Activated CD8-positive, alpha-beta memory T cell treated with anti-CD3 and anti-CD28 coated beads for 36 hours (primary cell): ENCODE measurements around the gene FIG4. TPM values are rescaled to one million over a fixed set of nuclear protein-coding genes. Genes with fewer than 3 reads are reported as not detected.
"Not testable (repeated sequence)": the region's sequence is repeated elsewhere in the genome, so short reads cannot be mapped to it uniquely, and the experiment has no call there.

Source experiments
- CTCF ChIA-PET: fragments of 350-600 bp; sonication (Branson Sonifier 250); formaldehyde crosslinking; loops from one replicate; lab custom pipeline; 2021; ENCODE audit warnings: antibody characterized with exemption; lab: Charles Lee
- POLR2A ChIA-PET: fragments of 350-600 bp; sonication (Branson Sonifier 250); formaldehyde crosslinking; loops from one replicate; lab custom pipeline; 2021; ENCODE audit warnings: antibody characterized with exemption; lab: Charles Lee
- total RNA-seq, 2 experiments: library from RNA; stranded (reverse); gene quantifications; one replicate each; pipeline ENCODE4 v1.2.3, GENCODE V29; 2021

FIG4 gene
- total RNA-seq: 10 to 100 TPM; 12.1 to 12.4 TPM

- POLR2A ChIA-PET: no interaction called here
- CTCF ChIA-PET: interaction anchor here (1.2 to 1.5 kb wide), 3 partner anchors 14 to 349 kb away, joined by 3 to 5 read pairs (median 4); no protein-coding TSS in a partner anchor
These were observed at the start of gene FIG4, which contains the start of gene AK9 for GRCh38 chr6:109690737-109691621. Gene FIG4 (plus strand): TSS chr6:109691296. CDS start chr6:109691436, 140 bp downstream. Gene AK9 (minus strand): TSS chr6:109691202. CDS start chr6:109675745, 15,457 bp downstream.

- ChIA-PET POLR2A (no interaction called here), CTCF (no interaction called here)
These were observed 47.0 kb upstream of the FIG4 start for GRCh38 chr6:109644131-109644530.

- ChIA-PET CTCF (interaction anchor here (1.0 kb wide), 1 partner anchor 101 kb away, joined by 3 read pairs; no protein-coding TSS in a partner anchor), POLR2A (no interaction called here)
These were observed 37.8 kb upstream of the FIG4 start for GRCh38 chr6:109653264-109653663.

GRCh38 chr6:109655761-109656262, 35.3 kb upstream of the FIG4 start:
- ChIA-PET CTCF (no interaction called here), POLR2A (no interaction called here)

- CTCF ChIA-PET: interaction anchor here (1.1 kb wide), 1 partner anchor 15 kb away, joined by 3 read pairs; no protein-coding TSS in a partner anchor
- POLR2A ChIA-PET: interaction anchor here (0.5 kb wide), 1 partner anchor 1139 kb away, joined by 5 read pairs; no protein-coding TSS in a partner anchor
These were observed 30.4 kb upstream of the FIG4 start for GRCh38 chr6:109660526-109661320.

- CTCF ChIA-PET: no interaction called here
These were observed 28.9 kb upstream of the FIG4 start for GRCh38 chr6:109662192-109662591.

GRCh38 chr6:109669811-109670210, 21.3 kb upstream of the FIG4 start:
- ChIA-PET CTCF (no interaction called here), POLR2A (no interaction called here)

More at GRCh38 chr6:109662192-109662591, 28.9 kb upstream of the FIG4 start:
- POLR2A ChIA-PET: no interaction called here

GRCh38 chr6:109671733-109672132, 19.4 kb upstream of the FIG4 start:
- ChIA-PET CTCF (no interaction called here), POLR2A (no interaction called here)

GRCh38 chr6:109672175-109672574, 18.9 kb upstream of the FIG4 start:
- CTCF ChIA-PET: no interaction called here
- POLR2A ChIA-PET: no interaction called here

- ChIA-PET POLR2A (no interaction called here), CTCF (no interaction called here)
These were observed 18.3 kb upstream of the FIG4 start for GRCh38 chr6:109672839-109673238.

- ChIA-PET CTCF (no interaction called here), POLR2A (no interaction called here)
These were observed 14.4 kb upstream of the FIG4 start for GRCh38 chr6:109676724-109677123.

- POLR2A ChIA-PET: no interaction called here
- CTCF ChIA-PET: no interaction called here
These were observed 12.9 kb upstream of the FIG4 start for GRCh38 chr6:109678240-109678639.

GRCh38 chr6:109678661-109679505, 12.2 kb upstream of the FIG4 start:
- CTCF ChIA-PET, POLR2A ChIA-PET: not testable (repeated sequence)

GRCh38 chr6:109686566-109687265, 4.4 kb upstream of the FIG4 start:
- ChIA-PET CTCF (interaction anchor here (0.8 to 1.2 kb wide), 2 partner anchors 9 to 352 kb away, joined by 3 read pairs; no protein-coding TSS in a partner anchor), POLR2A (no interaction called here)

- POLR2A ChIA-PET: no interaction called here
- CTCF ChIA-PET: interaction anchor here (1.4 kb wide), 1 partner anchor 17 kb away, joined by 3 read pairs; no protein-coding TSS in a partner anchor
These were observed 3.8 kb upstream of the FIG4 start for GRCh38 chr6:109687271-109687761.

GRCh38 chr6:109690373-109690736, 741 bp upstream of the FIG4 start:
- ChIA-PET CTCF (no interaction called here), POLR2A (no interaction called here)

- POLR2A ChIA-PET: no interaction called here
- CTCF ChIA-PET: interaction anchor here (0.6 to 1.1 kb wide), 3 partner anchors 12 to 821 kb away, joined by 3 to 4 read pairs (median 4); no protein-coding TSS in a partner anchor
These were observed 2.0 kb downstream of the FIG4 start for GRCh38 chr6:109693111-109693510.

- CTCF ChIA-PET: interaction anchor here (1.0 kb wide), 1 partner anchor 9 kb away, joined by 3 read pairs; no protein-coding TSS in a partner anchor
- POLR2A ChIA-PET: no interaction called here
These were observed 4.4 kb downstream of the FIG4 start for GRCh38 chr6:109695468-109695867.
